GM18508 (cell line): ENCODE measurements around the gene SNED1.

ENCODE experiments used
- ATAC-seq: cut with Tn5 transposase; IDR thresholded peaks from one replicate; pipeline ENCODE4 v1.9.1; 2021; ENCODE audit warnings: moderate number of reproducible peaks; ENCODE audit not compliant: insufficient read depth, unreplicated experiment

The SNED1 gene

DNA sequence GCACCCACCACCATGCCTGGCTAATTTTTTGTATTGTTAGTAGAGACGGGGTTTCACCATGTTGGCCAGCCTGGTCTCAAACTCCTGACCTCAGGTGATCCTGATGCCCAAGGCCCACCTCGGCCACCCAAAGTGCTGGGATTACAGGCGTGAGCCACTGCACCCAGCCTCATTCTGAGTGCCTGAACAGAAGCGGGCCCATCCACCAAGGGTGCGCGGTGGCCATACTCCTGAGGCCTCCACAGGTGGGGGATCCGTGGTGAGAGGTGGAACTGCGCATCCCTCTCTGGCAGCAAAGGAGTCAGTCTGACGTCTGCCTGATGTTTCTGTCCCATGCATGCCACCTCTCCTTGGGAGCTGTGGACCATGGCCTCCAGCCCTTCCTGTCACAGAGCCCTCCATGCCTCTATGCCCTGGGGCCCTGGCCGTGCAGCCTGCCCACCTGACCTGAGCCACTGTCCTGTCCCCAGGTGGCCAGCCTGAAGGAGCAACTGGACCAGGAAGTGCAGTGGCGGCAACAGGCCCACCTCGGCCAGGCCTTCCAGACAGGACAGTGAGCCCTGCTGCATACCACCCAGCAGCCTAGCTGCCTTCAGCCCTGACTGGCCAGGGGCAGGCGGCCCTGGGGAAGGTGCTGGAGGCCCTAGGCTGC lies 7.6 kb upstream of the SNED1 start:
- no peak for ATAC-seq

DNA sequence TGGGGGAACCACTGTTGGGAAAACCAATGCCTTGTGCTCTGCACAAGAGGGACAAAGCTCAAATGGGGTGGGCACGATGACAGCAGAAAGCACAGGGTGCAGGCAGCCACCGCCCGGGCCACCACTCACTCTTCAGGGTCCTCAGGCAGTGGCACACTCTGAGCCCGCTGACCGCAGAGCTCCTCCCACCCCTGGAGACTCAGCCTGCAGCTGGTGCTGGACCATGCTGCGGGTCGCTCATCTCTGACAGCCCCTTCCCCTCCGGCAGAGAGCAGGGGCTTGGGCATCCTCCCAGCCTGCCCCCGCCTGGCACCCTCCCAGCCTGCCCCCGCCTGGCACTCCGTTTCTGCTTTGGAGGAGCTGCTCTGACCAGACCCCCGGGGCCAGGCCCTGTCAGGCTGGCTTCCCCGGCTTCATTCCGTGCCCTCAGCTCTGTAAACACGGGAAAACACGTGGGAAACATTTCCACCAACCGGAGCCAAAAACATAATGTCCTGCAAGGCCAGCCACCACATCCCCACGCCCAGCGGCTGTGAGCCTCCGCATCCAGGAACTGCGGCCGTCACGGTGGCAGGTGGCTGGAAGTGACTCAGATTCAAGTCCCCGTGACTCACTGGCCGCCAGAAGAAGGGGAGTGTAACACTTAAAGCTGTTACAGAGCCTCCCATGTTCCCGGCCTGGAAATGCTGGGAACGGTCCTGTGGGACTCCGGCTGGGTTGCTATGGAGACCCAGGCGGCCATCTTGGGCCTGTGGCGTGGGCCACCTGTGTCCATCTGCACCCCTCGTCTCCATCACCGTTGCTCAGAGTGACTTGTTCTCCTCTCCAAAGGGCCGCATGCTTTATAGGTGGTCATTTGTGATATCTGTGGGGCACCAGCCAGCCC lies 6.8 kb upstream of the SNED1 start:
- ATAC-seq: no peak

- no peak for ATAC-seq
Observed at GRCh38 chr2:240992572-240993291, 5.7 kb upstream of the SNED1 start.

DNA sequence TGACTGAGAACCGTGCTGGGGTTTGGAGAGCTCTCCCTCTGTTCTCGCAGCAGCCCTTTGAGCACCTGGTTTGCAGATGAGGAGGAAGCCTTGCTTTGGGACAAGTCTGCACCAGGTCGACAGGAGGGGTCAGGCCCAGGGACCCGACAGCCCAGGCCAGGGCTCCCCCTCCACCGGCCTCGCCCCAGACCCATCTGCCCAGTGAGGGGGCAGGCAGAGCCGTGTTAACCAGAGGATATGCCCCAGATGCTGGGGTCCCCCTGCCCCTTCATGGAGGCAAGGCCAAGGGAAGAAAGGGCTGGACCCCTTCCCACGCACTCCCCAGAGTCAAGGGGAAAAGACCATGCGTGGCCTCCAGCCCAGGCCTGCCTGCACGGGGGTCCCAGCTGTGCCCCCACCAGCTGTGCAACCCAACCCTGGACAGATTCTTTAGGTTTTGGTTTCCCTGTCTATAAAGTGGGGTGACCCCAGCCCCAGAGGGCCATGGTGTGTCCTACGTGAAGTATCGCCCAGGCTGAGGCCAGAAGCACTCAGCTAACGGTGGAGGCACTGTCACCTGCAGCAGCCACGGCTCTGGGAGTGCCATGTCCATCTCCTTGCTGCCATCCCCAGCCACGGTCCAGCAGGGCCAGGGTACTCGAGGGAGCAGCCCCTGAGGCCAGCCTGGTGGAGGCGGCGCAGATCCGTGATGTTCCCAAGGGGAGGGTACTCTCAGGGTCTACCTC lies 4.8 kb upstream of the SNED1 start:
- ATAC-seq: no peak

- no peak for ATAC-seq
Observed at GRCh38 chr2:240994171-240994896, 4.1 kb upstream of the SNED1 start.

DNA sequence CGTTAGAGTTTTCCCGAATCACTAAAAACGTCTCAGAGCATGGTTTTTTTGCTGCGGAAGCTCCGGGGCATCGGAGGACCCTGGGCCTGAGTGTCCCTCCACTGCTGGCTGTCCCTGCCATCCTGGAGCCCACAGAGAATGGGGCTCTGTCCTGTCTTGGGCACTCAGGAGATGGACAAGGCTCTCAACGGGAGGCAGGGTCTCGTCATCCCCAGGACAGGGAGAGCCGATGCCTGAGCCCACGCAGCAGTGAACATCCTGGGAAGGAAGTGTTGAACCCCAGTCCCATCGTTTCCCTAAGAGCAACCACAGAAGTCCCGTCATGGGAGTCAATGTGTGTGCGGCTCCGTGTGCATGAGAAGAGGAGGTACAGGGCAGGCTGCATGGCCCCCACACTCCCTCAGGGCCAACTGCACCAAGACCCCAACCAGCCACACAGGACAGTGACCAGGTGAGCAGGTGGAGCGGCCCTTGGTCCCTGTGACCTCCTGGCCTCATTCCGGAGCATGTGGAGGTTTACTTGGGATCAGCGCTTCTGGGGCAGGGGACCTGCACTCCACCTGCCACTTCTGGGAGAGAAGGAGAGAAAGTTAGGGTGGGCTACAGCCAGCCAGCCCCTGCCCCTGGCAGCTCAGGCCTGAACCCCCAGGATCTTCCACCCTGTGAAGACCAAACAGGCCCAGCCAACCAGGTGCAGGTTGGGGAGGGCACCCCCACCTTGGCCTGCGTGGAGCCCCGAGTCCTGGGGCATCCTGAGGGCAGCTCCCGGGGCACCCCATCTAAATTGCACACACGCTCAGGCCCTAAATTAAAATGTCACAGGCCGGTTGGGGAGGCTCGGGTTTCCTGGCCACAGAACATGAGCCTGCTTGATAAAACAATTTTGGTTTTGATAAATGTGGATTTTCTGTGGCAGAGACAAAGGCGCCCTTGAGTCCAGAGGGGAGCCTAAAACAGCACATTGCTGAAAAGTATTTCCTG lies 3.1 kb upstream of the SNED1 start:
- no peak for ATAC-seq

DNA sequence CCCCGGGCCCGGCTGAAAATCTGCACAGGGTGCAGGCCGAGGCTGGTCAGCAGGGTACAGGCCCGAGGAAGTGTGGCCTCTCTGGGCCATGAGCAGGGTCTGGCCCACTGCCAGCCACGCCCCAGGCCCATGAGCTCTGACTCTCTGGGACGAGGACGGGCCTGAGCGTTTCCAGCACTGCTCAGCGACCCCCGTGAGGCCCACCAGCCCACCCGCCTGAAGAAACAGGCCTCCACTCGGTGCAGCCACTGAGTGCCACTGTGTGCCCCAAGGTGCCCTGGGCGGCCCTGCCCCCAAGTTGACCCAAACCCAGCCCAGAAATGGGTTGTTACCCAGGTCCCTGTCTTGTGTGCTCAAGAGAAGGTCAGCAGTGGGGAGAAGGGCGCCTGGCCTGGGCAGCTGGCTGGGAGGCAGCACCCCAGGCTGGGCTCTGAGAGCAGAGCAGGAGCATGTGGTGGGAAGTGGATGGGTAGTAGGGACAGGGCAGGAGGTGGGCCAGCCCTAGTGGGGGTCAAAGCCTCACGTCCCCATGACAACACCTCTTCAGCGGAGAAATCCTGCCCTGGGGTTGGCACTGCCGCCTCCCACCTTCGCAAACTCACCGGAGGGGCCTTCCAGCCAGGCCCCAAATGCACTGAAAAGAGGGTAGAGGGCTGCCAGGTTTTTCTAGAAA lies 2.1 kb upstream of the SNED1 start:
- ATAC-seq: no peak

GRCh38 chr2:240996834-240997140 lies 1.6 kb upstream of the SNED1 start:
- ATAC-seq: no peak

GRCh38 chr2:240997141-240997855 lies 1.1 kb upstream of the SNED1 start:
- no peak for ATAC-seq

- ATAC-seq: no peak
Observed at GRCh38 chr2:240998706-240998994, 232 bp downstream of the SNED1 start.

DNA sequence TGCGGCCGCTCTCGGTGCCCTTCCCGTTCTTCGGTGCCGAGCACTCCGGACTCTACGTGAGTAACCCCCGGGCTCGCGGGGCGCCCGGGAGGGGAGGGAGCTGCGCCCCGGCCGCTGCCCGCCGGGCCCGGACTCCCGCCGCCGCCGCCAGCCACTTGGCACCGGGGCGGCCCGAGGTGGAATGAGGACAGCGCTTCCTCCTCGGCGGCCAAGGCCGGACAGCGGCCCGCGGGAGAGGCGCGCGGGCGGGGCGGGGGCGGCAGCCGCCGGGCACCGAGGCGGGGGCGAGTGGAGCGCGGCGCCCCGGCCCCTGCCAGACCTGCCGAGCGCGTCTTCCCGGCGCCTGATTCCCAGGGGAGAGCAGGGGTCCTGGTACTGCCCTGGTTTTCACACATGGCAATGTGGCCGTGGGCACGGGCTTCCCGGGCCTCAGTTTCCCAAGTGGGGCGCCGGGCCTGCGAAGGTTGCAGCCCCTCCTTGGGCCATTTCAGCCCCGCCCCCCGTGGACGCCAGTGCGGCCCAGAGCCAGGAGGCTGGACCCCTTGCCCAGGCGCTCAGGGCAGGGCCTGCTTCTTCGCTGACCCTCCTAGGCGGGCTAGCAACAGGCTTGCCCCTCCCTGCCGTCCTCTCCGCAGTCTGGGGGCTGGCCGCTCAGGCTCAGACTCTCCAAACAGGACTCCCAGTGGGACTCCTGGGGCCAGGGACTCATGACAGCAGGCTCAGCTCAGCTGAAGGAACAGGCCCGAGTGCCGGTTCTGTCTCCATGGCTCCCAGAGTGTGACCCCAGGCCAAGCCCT lies 775 bp downstream of the SNED1 start:
- no peak for ATAC-seq

DNA sequence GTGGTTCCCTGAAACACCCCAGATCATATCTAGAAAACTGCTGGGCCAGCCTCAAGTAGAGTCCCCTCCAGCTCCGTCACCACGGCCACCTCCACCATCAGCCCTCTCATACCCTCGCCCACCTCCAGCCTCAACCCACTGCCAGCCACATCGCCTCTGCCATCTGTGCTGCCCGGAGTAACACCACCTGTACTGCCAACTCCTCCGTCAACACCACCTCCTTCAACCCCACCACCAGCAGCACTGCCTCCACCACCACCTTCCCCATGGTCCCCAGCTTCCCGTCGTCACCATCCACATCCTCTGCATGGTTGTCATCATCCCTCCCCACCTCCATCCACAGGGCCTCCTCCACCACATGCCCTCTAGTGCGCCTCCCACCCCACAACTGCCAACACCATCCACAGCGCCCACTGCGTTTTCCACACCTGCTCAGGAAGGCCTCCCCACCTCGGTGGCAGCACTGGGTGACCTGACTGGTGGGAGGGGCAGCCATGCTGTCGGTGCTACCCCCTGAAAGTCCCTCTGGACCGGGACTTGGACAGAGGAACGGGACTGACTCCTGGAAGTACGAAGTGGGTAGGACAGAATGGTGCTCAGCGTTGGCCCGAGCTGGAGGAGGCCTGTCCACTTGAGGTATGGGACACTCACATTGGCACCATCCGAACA lies 1.6 kb downstream of the SNED1 start:
- ATAC-seq: no peak

DNA sequence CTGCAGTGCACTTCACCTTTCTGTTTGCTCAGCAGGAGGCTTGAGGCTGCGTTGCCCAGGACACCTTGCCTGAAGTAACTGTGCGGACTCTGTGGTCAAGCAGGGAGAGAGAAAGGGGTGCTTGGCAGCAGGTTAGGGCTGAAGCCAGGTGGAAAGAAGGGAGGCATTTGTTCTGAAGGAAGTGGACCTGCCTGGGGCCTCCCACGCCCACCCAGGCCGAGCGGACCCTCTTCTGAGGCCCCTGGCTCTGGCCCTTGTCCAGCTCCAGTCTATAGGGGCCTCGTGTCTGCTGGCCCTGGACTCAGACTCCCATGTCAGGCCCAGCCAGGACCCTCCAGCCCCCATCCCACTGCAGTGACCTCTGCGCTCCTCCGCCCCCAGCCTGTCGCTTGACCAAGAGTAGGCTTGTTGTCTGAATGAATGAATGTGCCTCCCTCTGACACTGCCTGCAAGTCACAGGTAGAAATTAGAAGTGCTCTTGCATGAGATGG lies 2.5 kb downstream of the SNED1 start:
- no peak for ATAC-seq

DNA sequence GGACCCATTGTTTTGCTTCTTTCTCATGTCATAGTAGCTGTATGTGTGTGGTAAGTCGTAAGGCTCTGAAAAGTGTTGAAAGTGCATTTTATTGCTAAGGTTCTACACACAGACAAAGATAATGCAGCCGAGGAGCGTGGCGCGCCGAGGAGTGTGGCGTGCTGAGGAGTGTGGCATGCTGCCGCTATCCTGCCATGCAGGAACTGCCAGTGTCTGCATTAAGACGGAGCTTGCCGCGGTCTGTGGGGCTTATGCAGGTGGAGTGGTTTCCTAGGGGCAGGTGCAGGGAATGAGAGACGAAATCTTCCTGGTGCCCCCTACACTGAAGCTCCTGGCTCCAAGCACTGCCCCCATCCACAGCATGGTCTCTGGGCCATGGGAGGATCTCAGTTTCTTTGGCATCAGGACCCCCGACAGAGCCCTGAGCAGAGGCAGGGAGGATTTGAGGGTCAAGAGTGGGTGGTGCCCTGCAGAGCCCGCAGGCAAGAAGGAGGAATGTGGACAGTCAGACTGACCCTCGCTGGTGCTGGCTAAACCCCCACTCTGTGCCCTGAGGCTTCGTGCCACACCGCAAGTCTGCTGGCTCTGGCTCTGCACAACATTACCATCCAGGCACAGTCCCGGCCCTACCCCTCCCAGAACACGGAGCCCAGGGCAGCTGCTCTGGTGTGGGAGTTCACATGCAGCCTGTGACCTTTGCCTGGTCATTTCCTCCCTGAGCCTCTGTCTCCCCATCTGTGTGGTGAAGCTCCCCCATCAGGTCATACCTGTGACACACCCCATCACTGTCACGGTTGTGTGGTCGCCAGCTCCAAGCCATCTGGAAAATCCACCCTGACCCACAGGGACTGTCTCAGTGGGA lies 3.2 kb downstream of the SNED1 start:
- ATAC-seq: no peak

DNA sequence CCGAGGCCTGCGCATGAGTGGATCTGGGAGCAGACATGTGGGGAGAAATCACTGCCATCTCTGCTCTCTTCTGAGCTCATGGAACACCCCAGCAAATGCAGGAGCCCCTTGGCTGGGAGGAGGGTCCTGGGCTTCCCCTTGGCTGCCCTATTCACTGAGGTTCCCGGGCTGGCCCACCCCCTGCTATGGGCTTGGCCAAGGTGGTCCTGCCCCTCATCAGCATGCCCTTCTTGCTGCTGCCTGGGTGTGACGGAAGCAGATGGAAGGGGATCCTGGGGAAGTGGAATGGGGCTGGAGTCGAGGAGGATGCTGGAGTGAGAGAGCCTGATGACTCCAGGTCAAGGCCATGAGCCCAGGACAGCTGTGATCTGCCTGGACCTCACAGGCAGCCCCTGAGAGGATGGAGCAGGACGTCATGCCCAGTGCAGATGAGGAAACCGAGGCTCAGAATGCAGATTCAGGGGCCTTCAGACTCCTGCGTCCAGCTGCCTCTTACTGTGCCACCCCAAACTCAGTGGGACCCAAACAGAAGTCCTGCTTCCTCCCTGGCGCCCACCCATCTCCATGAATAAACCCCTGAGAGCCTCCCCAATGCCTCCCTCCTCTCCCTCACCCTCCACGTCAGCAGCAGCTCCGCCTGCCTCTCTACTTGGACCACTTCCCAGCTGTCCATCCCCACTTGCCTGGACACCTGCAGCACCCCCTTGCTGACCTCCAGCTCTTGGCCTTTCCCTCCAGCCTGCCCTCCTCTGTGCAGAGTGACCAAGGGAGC lies 4.0 kb downstream of the SNED1 start:
- ATAC-seq: no peak
